Gastroesophageal sphincter (tissue), 3 donors: Measurements from ENCODE around the gene SLC22A2.

Experiments
- EP300 ChIP-seq: sonication (generic); formaldehyde crosslinking; IDR thresholded peaks from one replicate; pipeline ENCODE4 v1.6.1; 2017; ENCODE audit warnings: antibody characterized with exemption, mild to moderate bottlenecking
- POLR2A ChIP-seq, 2 donors: fragments of 450-650 bp; IDR thresholded peaks; one replicate each; pipeline ENCODE4 v1.6.1; 2017; ENCODE audit warnings: antibody characterized with exemption in 2 of 2, mild to moderate bottlenecking in 2 of 2, moderate library complexity in 1 of 2
- TF ChIP-seq, protein P1 (sequence below), 4 experiments: fragments of 200-600 bp in 2 of 4; fragments of 450-650 bp in 2 of 4; sonication (generic) in 1 of 4; IDR thresholded peaks; one replicate each; pipeline ENCODE4 v1.5.1; 2017 to 2019; ENCODE audit warnings: antibody characterized with exemption in 4 of 4, mild to moderate bottlenecking in 2 of 4, moderate library complexity in 2 of 4

- TF ChIP-seq, protein P1, sequence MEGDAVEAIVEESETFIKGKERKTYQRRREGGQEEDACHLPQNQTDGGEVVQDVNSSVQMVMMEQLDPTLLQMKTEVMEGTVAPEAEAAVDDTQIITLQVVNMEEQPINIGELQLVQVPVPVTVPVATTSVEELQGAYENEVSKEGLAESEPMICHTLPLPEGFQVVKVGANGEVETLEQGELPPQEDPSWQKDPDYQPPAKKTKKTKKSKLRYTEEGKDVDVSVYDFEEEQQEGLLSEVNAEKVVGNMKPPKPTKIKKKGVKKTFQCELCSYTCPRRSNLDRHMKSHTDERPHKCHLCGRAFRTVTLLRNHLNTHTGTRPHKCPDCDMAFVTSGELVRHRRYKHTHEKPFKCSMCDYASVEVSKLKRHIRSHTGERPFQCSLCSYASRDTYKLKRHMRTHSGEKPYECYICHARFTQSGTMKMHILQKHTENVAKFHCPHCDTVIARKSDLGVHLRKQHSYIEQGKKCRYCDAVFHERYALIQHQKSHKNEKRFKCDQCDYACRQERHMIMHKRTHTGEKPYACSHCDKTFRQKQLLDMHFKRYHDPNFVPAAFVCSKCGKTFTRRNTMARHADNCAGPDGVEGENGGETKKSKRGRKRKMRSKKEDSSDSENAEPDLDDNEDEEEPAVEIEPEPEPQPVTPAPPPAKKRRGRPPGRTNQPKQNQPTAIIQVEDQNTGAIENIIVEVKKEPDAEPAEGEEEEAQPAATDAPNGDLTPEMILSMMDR (IDR thresholded peaks at IDR 0.05): no peak
- TF ChIP-seq EP300 (no peak), POLR2A (IDR thresholded peaks at IDR 0.05) (no peak)
Observed at GRCh38 chr6:160269771-160270170, 11.2 kb upstream of the SLC22A2 start.
